H1 (cell line): ENCODE results near the gene OR4C11. TPM values are rescaled to one million over a fixed set of nuclear protein-coding genes. Genes with fewer than 3 reads are reported as not detected.

Experiments used
- CTCF ChIA-PET: fragments of 300-600 bp; sonication (Branson Sonifier 250); formaldehyde crosslinking; loops from one replicate; lab custom pipeline; 2021; ENCODE audit not compliant: partially characterized antibody; lab: Charles Lee
- POLR2A ChIA-PET: fragments of 300-600 bp; sonication (Branson Sonifier 250); formaldehyde crosslinking; loops from one replicate; lab custom pipeline; 2021; ENCODE audit warnings: inconsistent platforms; ENCODE audit not compliant: partially characterized antibody; lab: Charles Lee
- DNase-seq, 2 experiments: peaks; one replicate each; pipeline versions ENCODE4 v3.0.0 to v3.0.0-alpha.2; 2010 to 2022; ENCODE audit warnings: low spot score in 2 of 2, low read depth in 1 of 2, mixed read lengths in 1 of 2
- FAIRE-seq: peaks from 2 replicates; lab custom pipeline; 2011; peaks lifted over from hg19 to GRCh38; lab: Jason Lieb, UNC
- H2AFZ ChIP-seq: 2 replicates; pipeline ENCODE4 v1.8.1; 2012; ENCODE audit warnings: low read length, inconsistent platforms
- H2AK5ac ChIP-seq: 2 replicates; pipeline ENCODE4 v1.6.1; 2013; ENCODE audit warnings: low read depth, low read length
- H2BK120ac ChIP-seq: replicated peaks from 2 replicates; pipeline ENCODE3; 2013; ENCODE audit warnings: low read depth, low read length, inconsistent platforms
- H2BK12ac ChIP-seq: 2 replicates; pipeline ENCODE4 v1.6.1; 2013; ENCODE audit warnings: low read depth, low read length
- H2BK15ac ChIP-seq: 2 replicates; pipeline ENCODE4 v1.6.1; 2013; ENCODE audit warnings: low read length
- H2BK20ac ChIP-seq: 2 replicates; pipeline ENCODE4 v1.6.1; 2013; ENCODE audit warnings: low read length
- H2BK5ac ChIP-seq: 2 replicates; pipeline ENCODE4 v1.6.1; 2013; ENCODE audit warnings: low read depth, low read length
- H3K14ac ChIP-seq: 2 replicates; pipeline ENCODE4 v1.6.1; 2013; ENCODE audit warnings: inconsistent platforms; ENCODE audit not compliant: insufficient read length
- H3K18ac ChIP-seq: 2 replicates; pipeline ENCODE4 v1.6.1; 2013; ENCODE audit warnings: low read length; ENCODE audit errors: extremely low read depth
- H3K23ac ChIP-seq: 2 replicates; pipeline ENCODE4 v1.6.1; 2013; ENCODE audit warnings: inconsistent platforms; ENCODE audit not compliant: insufficient read length
- H3K23me2 ChIP-seq: 2 replicates; pipeline ENCODE4 v1.6.1; 2013; ENCODE audit warnings: low read depth, low read length
- H3K27ac ChIP-seq: 2 replicates; pipeline ENCODE4 v1.6.1; 2011; ENCODE audit warnings: low read depth, low read length, inconsistent platforms
- H3K27me3 ChIP-seq, 4 experiments: replicated peaks in 1 of 4; 1 replicate in 1 of 4; 2 replicates in 3 of 4; pipeline versions ENCODE4 v1.6.1 to v1.8.1; 2011 to 2013; ENCODE audit warnings: low read length in 3 of 4, mild to moderate bottlenecking in 3 of 4, inconsistent platforms in 2 of 4, mixed read lengths in 2 of 4, moderate library complexity in 1 of 4; ENCODE audit not compliant: control insufficient read depth in 3 of 4, insufficient read depth in 3 of 4; ENCODE audit errors: extremely low read depth in 1 of 4
- H3K36me3 ChIP-seq, 4 experiments: 2 replicates each; pipeline versions ENCODE4 v1.6.1 to v1.8.1; 2011 to 2013; ENCODE audit warnings: mild to moderate bottlenecking in 4 of 4, low read length in 3 of 4, moderate library complexity in 2 of 4, control low read depth in 1 of 4, inconsistent platforms in 1 of 4; ENCODE audit not compliant: insufficient read depth in 4 of 4, control insufficient read depth in 2 of 4
- H3K4ac ChIP-seq: replicated peaks from 2 replicates; pipeline ENCODE3; 2013; ENCODE audit warnings: low read length, low read depth, mixed read lengths, inconsistent platforms; ENCODE audit not compliant: insufficient read length
- H3K4me1 ChIP-seq, 4 experiments: replicated peaks in 1 of 4; 1 replicate in 1 of 4; 2 replicates in 3 of 4; pipeline versions ENCODE4 v1.6.1 to v1.8.1; 2011 to 2013; ENCODE audit warnings: low read length in 3 of 4, inconsistent platforms in 2 of 4, mixed read lengths in 1 of 4; ENCODE audit not compliant: insufficient read depth in 4 of 4, control insufficient read depth in 3 of 4
- H3K4me2 ChIP-seq, 2 experiments: 2 replicates each; pipeline versions ENCODE4 v1.6.1 to v1.8.1; 2011 to 2013; ENCODE audit warnings: low read depth in 2 of 2, low read length in 2 of 2, control low read depth in 1 of 2, inconsistent platforms in 1 of 2, mild to moderate bottlenecking in 1 of 2; ENCODE audit not compliant: insufficient read depth in 1 of 2
- H3K4me3 ChIP-seq, 4 experiments: fragments of 200-600, 300-600 bp in 1 of 4; sonication (generic), shearing (Covaris generic), sonication (Bioruptor Twin) in 1 of 4; 2 replicates each; pipeline versions ENCODE4 v1.5.1 to v1.8.1; 2011 to 2016; ENCODE audit warnings: low read length in 4 of 4, low read depth in 3 of 4, control low read depth in 2 of 4, inconsistent platforms in 2 of 4, mild to moderate bottlenecking in 2 of 4, mixed read lengths in 1 of 4, moderate library complexity in 1 of 4; ENCODE audit not compliant: insufficient read depth in 2 of 4; ENCODE audit errors: extremely low read depth in 1 of 4
- H3K56ac ChIP-seq: replicated peaks from 2 replicates; pipeline ENCODE3; 2013; ENCODE audit warnings: low read depth, mild to moderate bottlenecking, mixed read lengths, low read length, inconsistent platforms; ENCODE audit not compliant: insufficient read length
- H3K79me1 ChIP-seq: 2 replicates; pipeline ENCODE4 v1.6.1; 2013; ENCODE audit warnings: low read depth, low read length, control low read depth
- H3K79me2 ChIP-seq, 2 experiments: 2 replicates each; pipeline versions ENCODE4 v1.6.1 to v1.8.1; 2012 to 2013; ENCODE audit warnings: low read length in 2 of 2, mild to moderate bottlenecking in 2 of 2, inconsistent platforms in 1 of 2; ENCODE audit not compliant: insufficient read depth in 2 of 2, control insufficient read depth in 1 of 2
- H3K9ac ChIP-seq, 4 experiments: replicated peaks in 1 of 4; 1 replicate in 1 of 4; 2 replicates in 3 of 4; pipeline versions ENCODE4 v1.6.1 to v1.8.1; 2011 to 2013; ENCODE audit warnings: low read depth in 3 of 4, low read length in 3 of 4, control low read depth in 2 of 4, mild to moderate bottlenecking in 2 of 4, moderate library complexity in 2 of 4, inconsistent platforms in 1 of 4; ENCODE audit errors: extremely low read depth in 1 of 4
- H3K9me3 ChIP-seq, 2 experiments: 2 replicates each; pipeline versions ENCODE4 v1.6.1 to v1.8.1; 2012 to 2013; ENCODE audit warnings: mild to moderate bottlenecking in 2 of 2, moderate library complexity in 2 of 2, control low read depth in 1 of 2, inconsistent platforms in 1 of 2, low read depth in 1 of 2, low read length in 1 of 2, mixed read lengths in 1 of 2; ENCODE audit not compliant: insufficient read depth in 2 of 2
- H4K20me1 ChIP-seq, 2 experiments: replicated peaks in 1 of 2; 2 replicates each; pipeline versions ENCODE3 to v1.8.1; 2011 to 2013; ENCODE audit warnings: inconsistent platforms in 2 of 2, low read length in 2 of 2, mild to moderate bottlenecking in 1 of 2; ENCODE audit not compliant: insufficient read depth in 2 of 2, control insufficient read depth in 1 of 2
- H4K5ac ChIP-seq: 2 replicates; pipeline ENCODE4 v1.6.1; 2013; ENCODE audit warnings: low read length, low read depth, mixed read lengths, inconsistent platforms; ENCODE audit not compliant: insufficient read length
- H4K8ac ChIP-seq: 2 replicates; pipeline ENCODE4 v1.8.0; 2013; ENCODE audit warnings: mild to moderate bottlenecking, moderate library complexity, low read length, inconsistent platforms; ENCODE audit not compliant: insufficient read depth; ENCODE audit errors: extremely low read depth
- H4K91ac ChIP-seq: replicated peaks from 2 replicates; pipeline ENCODE3; 2013; ENCODE audit warnings: low read length, mixed read lengths, inconsistent platforms; ENCODE audit not compliant: insufficient read length
- BCL11A ChIP-seq, 2 experiments: IDR thresholded peaks; one replicate each; pipeline ENCODE4 v1.6.1; 2011; ENCODE audit warnings: low read depth in 2 of 2, low read length in 2 of 2, mild to moderate bottlenecking in 2 of 2
- CBX5 ChIP-seq: fragments of 300-800, 300-1000 bp; sonication (generic); IDR thresholded peaks from 2 replicates; pipeline ENCODE4 v1.7.1; 2016; ENCODE audit warnings: antibody characterized with exemption, low read length, low read depth
- CREB1 ChIP-seq: IDR thresholded peaks from 2 replicates; pipeline ENCODE4 v1.6.1; 2012; ENCODE audit warnings: inconsistent platforms
- CTBP2 ChIP-seq: IDR thresholded peaks from 2 replicates; pipeline ENCODE4 v1.7.0; 2011; ENCODE audit warnings: borderline replicate concordance, mild to moderate bottlenecking, moderate library complexity, mixed read lengths, low read length; ENCODE audit not compliant: insufficient read depth, insufficient read length
- EGR1 ChIP-seq: IDR thresholded peaks from 2 replicates; pipeline ENCODE4 v1.6.1; 2011; ENCODE audit warnings: low read depth, low read length, borderline replicate concordance
- EP300 ChIP-seq, 2 experiments: IDR thresholded peaks; 1 replicate in 1 of 2; 2 replicates in 1 of 2; pipeline ENCODE4 v1.6.1; 2011 to 2012; ENCODE audit warnings: low read depth in 2 of 2, low read length in 2 of 2, mild to moderate bottlenecking in 2 of 2, borderline replicate concordance in 1 of 2, inconsistent platforms in 1 of 2, moderate library complexity in 1 of 2
- KDM1A ChIP-seq: fragments of 200-600, 300-600 bp; sonication (generic); IDR thresholded peaks from 2 replicates; pipeline ENCODE4 v1.7.1; 2016; ENCODE audit warnings: mild to moderate bottlenecking, low read length, borderline replicate concordance
- SRF ChIP-seq: IDR thresholded peaks from 2 replicates; pipeline ENCODE4 v1.6.1; 2011; ENCODE audit warnings: mild to moderate bottlenecking, low read depth, low read length, moderate library complexity
- TAF7 ChIP-seq: optimal IDR thresholded peaks from 2 replicates; pipeline ENCODE3; 2011; ENCODE audit warnings: low read depth, mild to moderate bottlenecking, inconsistent platforms, low read length, moderate library complexity, borderline replicate concordance
- WGBS, 2 experiments: shearing (Covaris generic) in 1 of 2; methylation state at CpG; one replicate each; pipeline versions ENCODE4 v1.1.6 to v1.1.7; 2013 to 2015; ENCODE audit warnings: low lambda C conversion rate in 2 of 2, mixed read lengths in 2 of 2, inconsistent platforms in 1 of 2, low coverage in 1 of 2, missing lambda C conversion rate in 1 of 2; ENCODE audit not compliant: insufficient replicate concordance in 2 of 2, insufficient coverage in 1 of 2, insufficient read length in 1 of 2; ENCODE audit errors: extremely low coverage in 1 of 2, missing lambda C conversion rate in 1 of 2; 5-methylcytosine and 5-hydroxymethylcytosine counted together
- polyA plus RNA-seq, 7 experiments: library from polyadenylated mRNA; depleted of rRNA in 3 of 7; stranded (reverse) in 5 of 7; unstranded in 2 of 7; fragments of >200 nt in 5 of 7; fragments of 200-250 nt in 2 of 7; gene quantifications; 1 replicate in 5 of 7; 2 replicates in 1 of 7; 4 replicates in 1 of 7; pipeline versions ENCODE4 v1.2.1 to v1.2.3, GENCODE V29; 2011 to 2013; ENCODE audit warnings: missing spikeins in 2 of 7, mixed read lengths in 2 of 7
- total RNA-seq: library from RNA; stranded (reverse); fragmentation: NEBNext Ultra II Directional; extraction: Animal tissue kit (Norgen Biotek cat#: 25700); gene quantifications from 2 replicates; pipeline ENCODE4 v1.2.1, GENCODE V29; 2021

OR4C11 gene
- total and polyA plus RNA-seq, 2 of the 8 experiments (the other 6 are each of a cell fraction or from before 2014, with no cell fraction given), result not detected

DNA sequence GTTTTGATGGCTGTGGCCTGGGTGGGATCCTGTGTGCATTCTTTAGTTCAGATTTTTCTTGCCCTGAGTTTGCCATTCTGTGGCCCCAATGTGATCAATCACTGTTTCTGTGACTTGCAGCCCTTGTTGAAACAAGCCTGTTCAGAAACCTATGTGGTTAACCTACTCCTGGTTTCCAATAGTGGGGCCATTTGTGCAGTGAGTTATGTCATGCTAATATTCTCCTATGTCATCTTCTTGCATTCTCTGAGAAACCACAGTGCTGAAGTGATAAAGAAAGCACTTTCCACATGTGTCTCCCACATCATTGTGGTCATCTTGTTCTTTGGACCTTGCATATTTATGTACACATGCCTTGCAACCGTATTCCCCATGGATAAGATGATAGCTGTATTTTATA is 34.9 kb downstream of the OR4C11 start:
- no peak for FAIRE-seq
- no peak overlapping the region for H2BK5ac ChIP-seq
- no peak overlapping the region for H3K27ac ChIP-seq
- no peak overlapping the region for H2BK20ac ChIP-seq
- no peak overlapping the region for H2AFZ ChIP-seq
- no peak overlapping the region for H2BK15ac ChIP-seq
- H4K5ac ChIP-seq, result no peak overlapping the region
- H3K79me2 ChIP-seq, result no peaks in the 10 kb centered on the region
- H2BK12ac ChIP-seq, result no peak overlapping the region
- H4K91ac ChIP-seq, result no peak overlapping the region
- H3K18ac ChIP-seq, result no peak overlapping the region
- H3K14ac ChIP-seq, result no peak overlapping the region
- H4K8ac ChIP-seq, result no peak overlapping the region
- no peak overlapping the region for H3K9ac ChIP-seq
- no peaks in the 10 kb centered on the region for H3K36me3 ChIP-seq
- no peak overlapping the region for H3K4ac ChIP-seq
- CTCF ChIA-PET, result no interaction called here
- H4K20me1 ChIP-seq, result no peaks in the 10 kb centered on the region
- H3K23me2 ChIP-seq, result no peaks in the 10 kb centered on the region
- H3K4me1 ChIP-seq, result no peaks in the 10 kb centered on the region
- TF ChIP-seq CREB1 (no peak), KDM1A (no peak), BCL11A (IDR thresholded peaks at IDR 0.05; ENCODE audit: low read depth in 2 of 2, low read length in 2 of 2) (no peak), EGR1 (no peak), TAF7 (no peak), SRF (no peak), CTBP2 (no peak), EP300 (IDR thresholded peaks at IDR 0.05; ENCODE audit: borderline replicate concordance in 1 of 2, low read depth in 2 of 2, low read length in 2 of 2) (no peak), CBX5 (no peak)
- peaks cover 53 to 58% of the 10 kb centered on the region in 2 experiments for H3K9me3 ChIP-seq
- H3K27me3 ChIP-seq, result no peaks in the 10 kb centered on the region
- H2BK120ac ChIP-seq, result no peak overlapping the region
- H3K4me2 ChIP-seq, result no peak overlapping the region
- POLR2A ChIA-PET, result no interaction called here
- H3K23ac ChIP-seq, result no peak overlapping the region
- no peaks in the 10 kb centered on the region for H3K79me1 ChIP-seq
- H3K56ac ChIP-seq, result no peak overlapping the region
- no peak for DNase-seq
- 64% methylated on average over 1 of the region's 1 CpG; no CpG with 5 or more reads in 1 of the 2 experiments for WGBS, 2 experiments
- no peak overlapping the region for H2AK5ac ChIP-seq
- no peak overlapping the region for H3K4me3 ChIP-seq
